Breast epithelium (tissue), 3 donors: Measurements from ENCODE around the gene BMP2K.

ENCODE experiments used
- CTCF ChIP-seq, 3 donors: fragments of 450-650 bp; IDR thresholded peaks; one replicate each; pipeline ENCODE4 v1.5.1; 2016 to 2017; ENCODE audit warnings: antibody characterized with exemption in 3 of 3, mild to moderate bottlenecking in 3 of 3, moderate library complexity in 3 of 3
- POLR2A ChIP-seq: fragments of 450-650 bp; IDR thresholded peaks from one replicate; pipeline ENCODE4 v1.6.1; 2016; ENCODE audit warnings: antibody characterized with exemption, mild to moderate bottlenecking, moderate library complexity
- POLR2AphosphoS5 ChIP-seq, 3 donors: sonication (generic); formaldehyde crosslinking; IDR thresholded peaks; one replicate each; pipeline ENCODE4 v1.6.1; 2017; ENCODE audit warnings: antibody characterized with exemption in 3 of 3

GRCh38 chr4:78846258-78846657 is 70.1 kb downstream of the BMP2K start:
- TF ChIP-seq POLR2A (no peak), CTCF (IDR thresholded peaks at IDR 0.05) (no peak), POLR2AphosphoS5 (IDR thresholded peaks at IDR 0.05) (no peak)
